ENCODE results near the gene FKBP5.
"Not testable (repeated sequence)": the region's sequence is repeated elsewhere in the genome, so short reads cannot be mapped to it uniquely, and the experiment has no call there.

Gene FKBP5

DNA sequence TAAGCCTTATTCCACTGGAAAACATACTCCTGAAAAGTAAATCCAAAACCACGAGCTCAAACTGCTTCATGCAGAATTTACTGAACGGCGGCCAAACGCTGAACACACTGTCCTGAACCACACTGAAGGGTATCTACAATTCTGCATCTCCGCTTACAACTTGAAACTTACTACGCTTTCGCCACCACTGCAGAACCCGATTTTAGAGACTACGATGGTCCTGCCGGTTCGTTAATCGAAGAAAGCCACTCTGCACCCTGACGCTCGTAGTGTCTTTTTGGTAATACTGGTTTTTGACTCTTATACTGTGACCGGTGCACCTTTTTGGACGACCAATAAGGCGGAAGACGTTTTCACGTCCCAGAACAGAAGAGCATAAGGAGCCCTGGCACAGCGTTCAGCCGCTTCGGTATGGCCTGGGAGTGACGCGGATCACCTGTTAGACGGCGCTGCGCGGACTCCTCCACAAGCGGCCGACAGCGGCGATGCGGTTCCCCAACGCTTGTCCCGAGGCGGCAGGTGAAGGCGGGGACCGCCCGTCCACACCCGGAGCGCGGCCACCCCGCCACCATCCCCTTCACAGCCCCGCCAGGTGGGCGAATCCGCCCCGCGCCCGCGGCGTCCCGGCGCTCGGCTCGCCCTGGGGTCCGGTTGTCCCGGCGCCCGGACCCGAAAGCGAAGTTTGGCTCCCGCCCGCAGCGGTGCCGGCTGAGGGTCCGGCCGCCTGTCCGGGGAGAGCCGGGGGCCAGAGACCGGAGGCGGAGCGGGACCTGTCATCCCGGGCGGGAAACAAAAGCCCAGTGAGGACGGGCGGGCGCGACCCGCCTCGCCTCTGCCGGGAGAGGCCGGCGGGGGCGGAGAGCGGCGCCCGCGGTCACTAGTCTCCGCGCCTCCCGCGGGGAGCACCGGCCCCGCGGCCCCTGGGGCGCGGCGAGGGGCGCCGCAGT is 784 bp downstream of the FKBP5 start:
- peak; percentile 20 to 56 (median 36) for DNase-seq

DNA sequence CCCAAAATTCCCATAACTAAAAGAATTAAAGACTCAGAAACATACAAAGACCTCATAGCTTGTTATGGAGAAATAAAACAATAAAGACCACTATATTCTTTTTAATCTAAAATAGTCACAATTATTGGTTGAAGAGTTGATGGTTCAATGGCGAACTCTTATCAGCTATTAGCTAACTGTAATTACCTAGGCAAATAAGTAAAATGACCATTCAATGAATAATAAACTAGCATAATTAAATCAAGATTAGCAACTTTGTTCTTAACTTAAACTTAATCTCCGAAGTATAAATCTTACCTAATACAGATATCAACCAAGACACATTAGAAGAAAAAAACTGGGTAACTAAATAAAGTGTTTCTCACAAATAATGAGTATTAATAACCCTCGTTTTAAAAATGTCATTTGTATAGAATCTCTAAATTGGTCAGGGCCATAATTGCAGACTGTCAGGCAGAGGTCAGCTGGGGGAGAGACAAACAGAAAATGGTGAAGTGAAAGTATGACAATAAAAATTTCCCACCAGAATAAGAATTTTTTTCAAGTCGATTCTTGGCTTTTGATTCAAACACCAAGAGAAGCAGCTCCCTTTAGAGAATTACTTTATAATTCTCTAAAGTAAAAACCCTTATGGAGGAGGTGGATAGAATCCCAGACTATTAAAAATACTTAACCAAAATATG is 1.7 kb downstream of the FKBP5 start:
- DNase-seq: no peak

DNA sequence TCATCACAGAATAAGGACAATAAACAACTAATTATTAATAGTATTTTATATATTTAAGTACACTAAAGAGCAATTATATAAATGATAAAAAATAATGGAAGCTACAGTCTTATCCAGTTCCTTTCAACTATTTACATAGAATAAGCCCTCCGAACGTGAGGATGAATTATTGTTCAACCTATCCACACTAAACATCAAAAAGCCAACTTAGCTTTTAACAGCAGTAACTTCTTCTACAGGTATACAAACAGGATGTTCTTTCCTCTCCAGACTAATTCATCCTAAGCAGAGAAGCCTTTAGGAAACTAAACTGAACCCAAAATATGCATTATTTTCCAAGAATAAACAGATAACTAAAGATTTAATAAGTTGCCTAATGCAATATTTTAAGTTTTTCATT is 2.3 kb downstream of the FKBP5 start:
- DNase-seq: peak in 1 of 6 experiments; percentile 13

DNA sequence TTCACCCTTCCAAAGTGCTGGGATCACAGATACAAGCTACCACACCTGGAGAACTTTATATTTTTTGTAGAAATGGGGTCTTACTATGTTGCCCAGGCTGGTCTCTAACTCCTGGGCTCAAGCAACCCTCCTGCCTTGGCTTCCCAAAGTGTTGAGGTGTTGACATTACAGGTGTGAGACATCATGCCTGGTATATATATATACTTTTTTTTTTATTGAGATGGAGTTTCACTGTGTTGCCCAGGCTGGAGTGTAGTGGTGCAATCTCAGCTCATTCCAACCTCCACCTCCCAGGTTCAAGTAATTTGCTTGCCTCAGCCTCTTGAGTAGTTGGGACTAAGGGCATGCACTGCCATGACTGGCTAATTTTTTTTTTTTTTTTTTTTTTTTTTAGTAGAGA is 5.4 kb downstream of the FKBP5 start:
- DNase-seq: no peak

DNA sequence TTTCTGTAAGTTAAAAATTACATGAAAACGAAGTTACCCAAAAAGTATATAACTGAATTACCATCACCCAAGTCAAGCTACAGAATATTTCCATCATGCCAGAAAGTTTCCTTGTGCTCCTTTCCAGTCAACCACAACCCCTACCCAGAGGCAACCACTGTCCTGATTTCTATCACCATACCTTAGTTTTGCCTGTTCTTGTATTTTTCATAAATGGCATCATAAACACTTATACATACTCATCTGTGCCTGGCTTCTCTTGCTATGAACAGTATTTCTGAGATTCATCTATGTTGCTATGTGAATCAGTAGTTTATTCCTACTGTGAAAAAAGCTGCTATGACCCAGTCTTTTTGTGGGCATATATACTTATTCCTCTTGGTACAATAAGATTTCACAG is 7.4 kb downstream of the FKBP5 start:
- no peak for DNase-seq

DNA sequence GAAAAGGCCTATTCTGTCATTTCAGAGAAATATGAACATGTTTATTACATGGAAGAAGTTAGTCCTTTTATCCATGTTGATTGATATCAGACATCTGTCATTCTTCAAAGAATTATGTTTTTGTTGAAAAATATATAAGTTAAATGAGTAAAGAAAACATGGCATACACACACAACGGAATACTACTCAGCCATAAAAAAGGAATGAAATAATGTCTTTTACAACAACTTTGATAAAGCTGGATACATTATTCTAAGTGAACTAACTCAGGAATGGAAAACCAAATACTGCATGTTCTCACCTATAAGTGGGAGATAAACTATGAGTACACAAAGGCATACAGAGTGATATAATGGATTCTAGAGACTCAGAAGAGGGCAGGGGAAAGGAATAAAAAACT is 9.3 kb downstream of the FKBP5 start:
- no peak for DNase-seq

DNA sequence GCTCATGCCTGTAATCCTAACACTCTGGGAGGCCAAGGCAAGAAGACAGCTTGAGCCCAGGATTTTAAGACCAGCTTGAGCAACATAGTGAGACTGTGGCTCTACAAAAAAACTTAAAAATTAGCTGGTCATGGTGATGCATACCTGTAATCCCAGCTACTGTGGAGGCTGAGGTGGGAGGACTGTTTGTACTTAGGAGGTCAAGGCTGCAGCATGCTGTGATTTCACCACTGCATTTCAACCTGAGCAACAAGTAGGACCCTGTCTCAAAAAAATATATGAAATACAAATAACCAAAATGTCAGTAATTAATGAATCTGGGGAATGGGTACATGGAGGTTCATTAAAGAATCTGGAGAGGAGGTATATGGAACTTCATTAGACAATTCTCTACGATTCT is 9.9 kb downstream of the FKBP5 start:
- DNase-seq: no peak

DNA sequence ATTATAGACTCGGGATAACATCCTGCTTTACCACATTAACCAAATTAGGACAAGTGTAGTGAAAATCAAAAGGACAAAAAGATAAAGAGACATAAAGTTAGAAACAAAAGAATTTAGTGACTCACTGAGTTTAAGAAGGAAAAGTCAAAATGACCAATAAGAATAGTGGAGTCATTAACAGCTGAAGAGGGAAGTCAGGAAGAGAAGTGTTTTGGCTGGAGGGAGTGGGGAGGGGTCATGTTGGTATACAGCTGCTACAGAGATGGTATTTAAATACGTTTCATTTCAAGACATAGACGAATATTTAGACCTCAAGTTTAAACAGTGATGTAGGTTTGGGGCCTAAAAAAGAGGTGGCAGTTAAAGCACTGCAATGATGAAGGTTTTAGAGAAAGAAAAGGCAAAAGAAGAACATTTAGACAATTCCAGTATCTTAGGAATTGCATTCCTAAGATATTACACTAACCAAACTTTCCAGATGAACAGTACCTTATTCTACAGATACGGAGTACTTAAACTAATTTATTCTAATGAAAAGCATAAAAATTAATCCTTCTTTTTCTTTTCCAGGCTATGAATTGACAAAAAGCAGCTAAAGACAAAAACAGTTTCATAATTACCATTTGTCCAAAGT is 10.6 kb downstream of the FKBP5 start:
- DNase-seq: no peak

DNA sequence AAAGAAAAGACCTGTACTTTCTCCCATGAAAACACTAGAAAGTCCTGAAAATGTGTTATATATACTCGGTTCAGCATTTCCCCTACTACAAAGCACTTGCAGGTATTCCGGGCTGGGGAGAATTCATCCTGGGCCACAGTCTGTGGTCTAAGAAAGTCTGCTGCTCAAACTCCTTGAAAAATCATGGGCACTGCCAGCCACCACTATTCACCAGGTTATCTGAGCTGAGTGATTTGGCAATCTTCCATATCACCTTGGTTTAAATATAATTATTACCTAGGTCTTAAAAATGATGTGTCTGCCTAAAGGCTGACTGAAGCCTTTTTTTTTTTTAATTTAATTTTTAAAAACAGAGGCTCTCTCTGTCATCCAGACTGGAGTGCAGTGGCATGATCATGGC is 11.3 kb downstream of the FKBP5 start:
- no peak for DNase-seq

DNA sequence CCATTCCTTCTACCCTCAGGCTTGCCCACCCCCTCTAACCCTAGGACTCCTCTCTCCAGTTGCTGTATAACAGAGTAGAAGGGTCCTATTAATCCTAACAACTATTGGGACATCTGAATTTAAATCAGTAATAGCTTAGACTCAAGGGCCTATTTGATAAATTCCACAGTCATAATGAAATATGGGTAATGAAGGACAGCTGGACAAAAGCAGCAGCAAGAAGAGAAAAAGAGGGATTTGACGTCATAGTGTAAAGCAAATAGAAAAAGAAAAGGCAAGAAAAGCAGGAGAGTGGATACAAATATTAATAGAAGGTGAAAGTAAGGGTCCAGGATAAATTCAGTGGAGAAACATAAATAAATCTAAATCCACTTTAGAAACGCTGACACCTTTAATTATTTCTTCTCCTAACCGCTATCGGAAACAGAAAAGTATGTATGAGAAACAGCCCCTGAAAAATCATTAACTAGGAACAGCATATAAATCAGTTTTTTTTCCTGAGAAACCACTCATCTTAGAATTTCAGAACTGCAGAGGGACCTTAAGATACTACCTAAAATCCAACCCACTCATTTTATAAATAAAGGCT is 12.8 kb downstream of the FKBP5 start:
- DNase-seq: no peak

DNA sequence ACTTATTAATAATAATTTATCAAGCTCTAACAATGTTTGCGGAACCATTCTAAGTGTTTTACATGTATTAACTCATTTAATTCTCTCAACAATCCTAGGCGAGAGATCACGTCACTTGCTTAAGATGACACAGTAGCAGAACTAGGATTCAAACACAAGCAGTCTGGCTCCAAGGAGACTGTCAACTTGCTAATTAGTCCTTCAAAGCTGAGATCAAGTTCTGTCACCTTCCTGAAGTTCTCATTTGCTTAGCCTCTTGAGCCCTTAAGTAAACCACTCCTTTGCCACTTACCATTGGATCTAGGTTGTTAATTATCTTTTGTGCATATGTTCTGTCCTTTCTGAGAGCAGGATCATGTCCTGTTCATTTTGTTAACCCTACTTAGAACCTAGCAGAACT is 14.1 kb downstream of the FKBP5 start:
- peak in 1 of 6 experiments; percentile 5 for DNase-seq

DNA sequence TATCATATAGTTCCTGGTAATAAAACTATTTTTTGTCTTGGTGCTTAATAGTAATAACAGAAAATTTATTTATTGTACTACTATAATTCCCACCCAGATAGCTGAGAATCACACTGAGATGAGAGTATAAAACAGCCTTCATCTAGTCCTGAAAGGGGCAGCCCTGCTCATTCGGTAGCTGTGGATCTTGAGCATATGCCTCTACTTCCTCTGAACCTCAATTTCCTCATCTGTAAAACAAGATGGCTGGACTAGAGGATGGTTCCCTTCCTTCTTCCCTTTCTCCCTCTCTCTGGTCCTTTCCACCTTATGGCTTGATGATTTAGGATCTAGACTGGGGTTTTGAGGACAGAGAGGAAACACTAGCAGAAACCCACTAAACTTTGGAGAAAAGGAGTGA is 15.0 kb downstream of the FKBP5 start:
- no peak for DNase-seq

DNA sequence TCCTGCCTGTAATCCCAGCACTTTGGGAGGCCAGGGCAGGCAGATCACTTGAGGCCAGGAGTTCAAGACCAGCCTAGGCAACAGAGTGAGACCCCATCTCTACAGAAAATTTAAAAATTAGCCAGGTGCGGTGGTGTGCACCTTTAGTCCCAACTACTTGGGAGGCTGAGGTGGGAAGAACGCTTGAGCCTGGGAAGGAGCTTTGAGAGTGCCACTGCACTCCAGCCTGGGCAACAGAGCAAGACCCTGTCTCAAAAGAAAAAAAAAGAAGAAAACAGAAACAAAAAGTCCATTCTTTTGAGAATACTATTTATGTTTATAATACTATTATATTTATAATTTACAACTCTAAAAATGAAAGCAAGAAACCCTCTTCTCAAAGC is 15.4 kb downstream of the FKBP5 start:
- DNase-seq: not testable (repeated sequence)

DNA sequence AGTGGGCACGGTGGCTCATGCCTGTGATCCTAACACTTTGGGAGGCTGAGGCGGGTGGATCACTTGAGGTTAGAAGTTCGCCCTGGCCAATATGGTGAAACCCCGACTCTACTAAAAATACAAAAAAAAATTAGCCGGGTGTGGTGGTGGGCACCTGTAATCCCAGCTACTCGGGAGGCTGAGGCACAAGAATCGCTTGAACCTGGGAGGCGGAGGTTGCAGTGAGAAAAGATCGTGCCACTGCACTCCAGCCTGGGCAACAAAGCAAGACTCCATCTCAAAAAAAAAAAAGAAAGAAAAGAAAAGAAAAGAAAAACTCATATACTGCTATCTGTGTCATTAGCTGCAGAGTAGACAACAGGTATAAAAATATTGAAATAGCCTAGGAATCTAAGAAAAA is 18.3 kb downstream of the FKBP5 start:
- not testable (repeated sequence) for DNase-seq

DNA sequence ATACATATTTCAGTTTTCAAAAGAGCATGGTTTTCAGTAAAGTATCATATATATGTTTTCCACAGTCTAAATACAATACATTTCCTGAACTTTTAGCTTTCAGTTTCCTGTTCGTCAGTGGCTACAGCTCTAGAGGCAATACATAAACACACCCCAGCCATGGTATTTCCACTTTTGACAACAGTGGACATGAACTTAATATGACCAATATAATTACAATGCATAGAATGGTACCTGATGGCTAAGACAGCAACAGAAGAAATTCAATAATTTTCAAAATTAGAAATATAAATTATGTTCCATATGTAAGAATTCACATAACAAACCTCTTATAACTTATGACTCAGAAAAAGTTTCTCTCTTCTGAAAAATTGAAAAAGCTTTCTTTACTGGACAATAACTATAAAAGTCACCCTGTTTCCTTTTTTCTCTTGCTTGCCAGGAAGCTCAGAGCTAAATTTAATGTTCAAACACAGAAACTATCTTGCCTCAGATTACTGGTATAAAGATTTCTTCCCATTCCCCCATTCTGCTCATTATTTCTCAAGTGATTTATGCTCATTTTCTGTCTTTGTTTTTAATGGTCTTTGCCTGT is 19.2 kb downstream of the FKBP5 start:
- DNase-seq: peak in 2 of 6 experiments; percentile 10 to 22

DNA sequence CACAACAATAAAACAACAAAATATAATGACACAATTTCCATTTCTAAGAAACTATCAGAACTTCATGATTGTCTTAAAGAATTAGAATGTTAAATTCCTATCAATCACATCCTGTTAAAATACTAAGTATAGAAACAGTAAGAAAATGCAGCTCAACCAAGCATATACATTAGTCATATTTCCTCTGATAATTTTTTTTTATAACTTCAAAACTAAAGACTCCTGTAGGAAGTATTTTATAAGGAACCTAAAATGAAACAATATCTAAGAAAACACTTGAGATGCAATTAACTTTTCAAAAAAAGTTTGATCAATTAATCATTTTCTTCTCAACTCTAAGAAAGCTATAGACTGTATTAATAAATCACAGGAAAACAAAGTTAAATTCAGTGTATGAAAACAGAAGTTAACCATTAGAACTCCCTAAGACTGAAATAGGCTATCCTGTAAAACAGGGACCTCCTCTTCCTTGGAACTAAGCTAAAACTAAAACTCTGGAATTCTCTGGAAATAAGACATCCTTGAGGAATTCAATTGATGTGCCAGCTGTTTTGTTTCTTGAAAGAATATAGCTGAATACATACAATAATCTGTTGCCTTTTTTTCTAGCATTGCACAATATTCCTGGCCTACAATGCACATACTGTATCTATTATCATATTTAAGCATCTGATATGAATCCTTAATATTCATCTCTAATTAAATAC is 19.8 kb downstream of the FKBP5 start:
- DNase-seq: no peak

DNA sequence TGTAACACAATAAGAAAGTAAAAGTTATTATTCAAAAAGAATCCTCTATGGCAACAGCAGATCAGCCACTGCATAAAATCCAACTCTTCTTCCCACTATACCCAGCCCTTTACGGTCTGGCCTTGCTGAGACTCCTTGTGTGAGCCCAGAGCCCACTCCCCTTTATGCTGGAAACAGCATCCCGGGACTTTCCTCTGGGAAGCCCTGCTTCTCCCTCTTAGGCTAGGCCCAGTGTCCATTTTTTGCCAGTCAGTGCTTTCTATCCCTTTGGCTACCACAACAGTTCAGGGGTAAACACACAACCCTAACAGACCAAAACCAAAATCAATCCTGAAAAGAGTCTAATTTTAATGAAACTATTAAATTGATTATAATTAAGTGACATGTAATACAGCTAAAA is 20.6 kb downstream of the FKBP5 start:
- no peak for DNase-seq

DNA sequence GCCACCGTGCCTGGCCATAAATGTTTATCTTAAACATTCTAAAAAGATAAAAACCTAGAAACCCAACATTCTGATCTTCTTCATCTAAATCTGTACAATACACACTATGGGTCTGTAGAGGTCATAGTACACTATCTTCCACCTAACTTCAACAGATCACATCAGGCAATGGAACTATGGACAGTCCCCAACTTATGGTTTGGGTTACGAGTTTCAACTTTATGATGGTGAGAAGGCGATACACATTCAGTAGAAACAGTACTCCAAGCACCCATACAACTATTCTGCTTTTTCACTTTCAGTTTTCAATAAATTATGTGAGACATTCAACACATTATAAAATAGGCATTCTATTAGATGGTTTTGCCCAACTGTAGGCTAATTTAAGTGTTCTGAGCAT is 23.1 kb downstream of the FKBP5 start:
- DNase-seq: no peak

DNA sequence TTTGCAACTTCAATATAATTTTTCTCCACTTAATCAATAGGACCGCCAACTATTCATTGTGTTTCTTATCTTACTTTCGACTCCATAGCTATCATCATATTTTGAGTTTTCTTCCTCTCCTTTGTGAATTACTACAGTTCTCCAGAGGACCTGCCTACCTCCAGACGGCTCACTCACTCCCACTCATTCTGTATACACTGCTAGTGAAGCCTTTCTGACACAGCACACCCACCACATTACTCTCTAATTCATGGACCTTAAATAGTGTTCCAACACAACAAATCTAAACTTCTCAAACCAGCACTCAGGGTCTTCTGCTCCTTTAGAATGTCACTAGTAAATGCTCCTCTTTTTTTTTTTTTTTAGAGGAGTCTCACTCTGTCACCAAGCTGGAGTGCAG is 23.8 kb downstream of the FKBP5 start:
- DNase-seq: no peak

DNA sequence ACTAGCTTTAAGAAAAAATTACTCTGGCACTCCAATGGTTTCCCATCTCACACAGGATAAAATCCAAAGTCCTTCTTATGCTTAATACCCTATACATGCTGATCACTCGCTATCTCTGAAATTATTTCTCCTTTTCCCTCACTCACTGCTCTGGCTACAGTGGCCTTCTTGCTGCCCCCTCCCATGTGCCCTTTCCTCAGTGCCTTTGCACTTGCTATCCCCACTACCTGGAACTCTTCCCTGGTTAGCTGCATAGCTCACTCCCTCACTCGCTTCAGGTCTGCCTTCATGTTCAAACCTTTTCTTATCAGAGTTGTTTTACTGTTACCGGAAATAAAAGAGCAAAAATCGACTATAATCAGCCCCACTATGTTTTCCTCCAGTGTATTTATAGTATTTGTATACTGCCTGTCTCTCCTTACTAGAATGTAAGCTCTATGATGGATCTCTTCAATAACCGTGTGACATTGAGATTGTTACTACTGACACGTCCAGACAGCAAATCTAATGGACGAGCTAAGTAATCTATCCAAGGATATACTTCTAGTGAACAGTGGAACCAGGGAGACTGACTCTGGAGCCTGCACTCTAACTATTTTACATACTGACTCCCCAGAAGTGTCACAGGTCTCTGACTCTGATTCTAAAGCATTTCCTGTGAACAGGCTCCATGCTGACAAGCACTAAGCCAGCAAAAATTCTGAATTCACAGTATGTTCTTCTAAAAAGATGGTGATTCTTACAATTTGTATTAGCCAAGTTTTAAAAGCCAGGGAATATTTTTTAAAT is 25.1 kb downstream of the FKBP5 start:
- peak in 3 of 6 experiments; percentile 19 to 41 (median 36) for DNase-seq

DNA sequence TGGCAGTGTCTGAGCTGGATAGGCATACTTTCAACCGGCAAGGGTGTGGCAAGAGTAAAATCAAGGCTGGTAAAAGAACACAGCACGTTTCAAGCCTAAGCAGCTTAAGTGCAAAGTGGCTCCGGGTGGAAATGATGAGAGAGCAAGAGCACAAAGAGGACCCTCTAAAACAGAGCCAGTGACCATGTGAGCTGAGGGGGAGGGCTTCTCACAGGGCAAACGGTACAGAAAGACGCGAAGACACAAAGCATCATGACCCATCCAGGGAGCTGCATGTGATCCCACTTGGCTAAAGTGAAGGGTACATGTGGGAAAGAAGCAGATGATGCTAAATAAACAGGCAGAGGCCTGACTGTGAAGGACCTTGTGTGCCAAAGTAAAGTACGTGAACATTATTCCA is 25.7 kb downstream of the FKBP5 start:
- DNase-seq: no peak

DNA sequence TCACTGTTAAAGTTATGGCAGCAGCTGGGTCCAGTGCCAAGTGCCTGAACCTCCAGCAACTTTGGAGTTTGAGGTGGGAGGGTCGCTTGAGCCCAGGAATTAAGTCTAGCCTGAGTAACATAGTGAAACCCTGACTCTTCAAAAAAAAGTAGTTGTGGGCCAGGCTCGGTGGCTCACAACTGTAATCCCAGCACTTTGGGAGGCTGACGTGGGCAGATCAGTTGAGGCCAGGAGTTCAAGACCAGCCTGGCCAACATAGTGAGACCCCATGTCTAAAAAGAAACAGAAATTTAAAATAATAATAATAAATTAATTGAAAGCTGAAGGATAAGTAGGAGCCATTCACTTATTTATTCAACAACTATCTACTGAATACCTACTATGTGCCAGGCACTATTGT is 33.8 kb downstream of the FKBP5 start:
- DNase-seq: no peak

All from stimulated activated naive CD4-positive, alpha-beta T cell (primary cell).